MCF 10A (cell line): ENCODE measurements around the gene B4GALT5. TPM values are rescaled to one million over a fixed set of nuclear protein-coding genes. Genes with fewer than 3 reads are reported as not detected.

Source experiments
- BruUV-seq: library from RNA; stranded (reverse); fragments of 400-500 nt; replicated peaks from 2 replicates; lab custom pipeline; 2021; lab: Mats Ljungman, UMichigan
- CTCF ChIA-PET: fragments of 300-600 bp; sonication (Branson Sonifier 250); formaldehyde crosslinking; extraction: SDS; loops from one replicate; lab custom pipeline; 2021; ENCODE audit warnings: antibody characterized with exemption, inconsistent platforms; lab: Yijun Ruan, JAX
- POLR2A ChIA-PET: fragments of 300-600, 350-650 bp; sonication (Branson Sonifier 250); formaldehyde crosslinking; extraction: SDS; loops from one replicate; lab custom pipeline; 2020; ENCODE audit warnings: antibody characterized with exemption, inconsistent platforms; lab: Yijun Ruan, JAX
- DNase-seq: peaks from one replicate; pipeline ENCODE4 v3.0.0-alpha.2; 2018; ENCODE audit not compliant: unreplicated experiment
- H3K27ac Mint-ChIP-seq: one replicate; pipeline ENCODE4 v1.8.0; 2022; ENCODE audit warnings: mild to moderate bottlenecking, low read depth, mixed read lengths; ENCODE audit not compliant: unreplicated experiment
- H3K27me3 Mint-ChIP-seq: one replicate; pipeline ENCODE4 v1.8.0; 2022; ENCODE audit warnings: mixed read lengths; ENCODE audit not compliant: insufficient read depth, unreplicated experiment
- H3K36me3 Mint-ChIP-seq: one replicate; pipeline ENCODE4 v1.8.0; 2022; ENCODE audit warnings: mild to moderate bottlenecking, moderate library complexity, mixed read lengths; ENCODE audit not compliant: insufficient read depth, unreplicated experiment
- H3K4me1 Mint-ChIP-seq: one replicate; pipeline ENCODE4 v1.8.0; 2022; ENCODE audit warnings: mixed read lengths; ENCODE audit not compliant: insufficient read depth, unreplicated experiment
- H3K4me3 Mint-ChIP-seq: one replicate; pipeline ENCODE4 v1.8.0; 2022; ENCODE audit warnings: mild to moderate bottlenecking, moderate library complexity, mixed read lengths; ENCODE audit not compliant: unreplicated experiment
- H3K9me3 Mint-ChIP-seq: one replicate; pipeline ENCODE4 v1.8.0; 2022; ENCODE audit warnings: mixed read lengths; ENCODE audit not compliant: unreplicated experiment
- CTCF ChIP-seq: fragments of 200-600 bp; IDR thresholded peaks from one replicate; pipeline ENCODE4 v1.8.0; 2022; ENCODE audit warnings: antibody characterized with exemption, mild to moderate bottlenecking; ENCODE audit not compliant: unreplicated experiment
- intact Hi-C: fragments of 100-400 bp; cut with micrococcal nuclease; formaldehyde crosslinking; loops from 2 replicates; pipeline ENCODE4 v1.14.1; 2022
- total RNA-seq: library from RNA; stranded (reverse); gene quantifications from 2 replicates; pipeline ENCODE4 v1.2.3, GENCODE V29; 2022

The B4GALT5 gene
- total RNA-seq, 1 experiment from 2014 or later, result 17.1 TPM

- no peaks in the 10 kb centered on the region for H3K9me3 Mint-ChIP-seq
- TF ChIP-seq CTCF, result no peak
- no TSS peak for BruUV-seq
- H3K36me3 Mint-ChIP-seq, result no peaks in the 10 kb centered on the region
- no peak overlapping the region for H3K27ac Mint-ChIP-seq
- POLR2A ChIA-PET, result interaction anchor here (1.6 to 5.2 kb wide), 5 partner anchors 10 to 200 kb away, joined by 3 to 24 read pairs (median 7); partner anchors contain the start of genes SLC9A8 and SPATA2
- intact Hi-C loops, result no loop called here
- peaks cover 25% of the 10 kb centered on the region for H3K4me1 Mint-ChIP-seq
- no peak for DNase-seq
- no peaks in the 10 kb centered on the region for H3K27me3 Mint-ChIP-seq
- H3K4me3 Mint-ChIP-seq, result no peak overlapping the region
- CTCF ChIA-PET, result interaction anchor here (0.6 to 2.3 kb wide), 6 partner anchors 25 to 105 kb away, joined by 3 to 8 read pairs (median 4); no protein-coding TSS in a partner anchor
These were observed 1.8 kb upstream of the B4GALT5 start for GRCh38 chr20:49715466-49715865.

GRCh38 chr20:49712996-49713752, 504 bp downstream of the B4GALT5 start:
- H3K27me3 Mint-ChIP-seq, result no peaks in the 10 kb centered on the region
- intact Hi-C loops, result loop anchor here (5.0 kb wide), 1 partner anchor 99 kb away; the partner anchor contains the start of gene SLC9A8
- peaks cover 31% of the 10 kb centered on the region for H3K4me1 Mint-ChIP-seq
- CTCF ChIA-PET, result interaction anchor here (0.5 to 2.3 kb wide), 3 partner anchors 101 to 470 kb away, joined by 3 to 6 read pairs (median 3); no protein-coding TSS in a partner anchor
- H3K4me3 Mint-ChIP-seq, result peak overlapping the region; percentile 87
- no peak for DNase-seq
- TF ChIP-seq CTCF, result no peak
- H3K9me3 Mint-ChIP-seq, result no peaks in the 10 kb centered on the region
- POLR2A ChIA-PET, result interaction anchor here (0.6 to 6.2 kb wide), 18 partner anchors 12 to 223 kb away, joined by 3 to 71 read pairs (median 6); partner anchors contain the start of genes RNF114, SLC9A8 and SPATA2
- H3K36me3 Mint-ChIP-seq, result no peaks in the 10 kb centered on the region
- H3K27ac Mint-ChIP-seq, result peak overlapping the region; percentile 94
- no TSS peak for BruUV-seq

- ChIA-PET POLR2A (interaction anchor here (0.7 to 6.2 kb wide), 10 partner anchors 12 to 224 kb away, joined by 3 to 71 read pairs (median 7); partner anchors contain the start of genes RNF114 and SLC9A8), CTCF (interaction anchor here (0.5 to 1.2 kb wide), 3 partner anchors 37 to 469 kb away, joined by 3 to 4 read pairs (median 3); no protein-coding TSS in a partner anchor)
- Mint-ChIP-seq H3K4me3 (peak overlapping the region; percentile 87), H3K36me3 (no peaks in the 10 kb centered on the region), H3K4me1 (peaks cover 28% of the 10 kb centered on the region), H3K27ac (peak overlapping the region; percentile 94), H3K9me3 (no peaks in the 10 kb centered on the region), H3K27me3 (no peaks in the 10 kb centered on the region)
- BruUV-seq, result no TSS peak
- TF ChIP-seq CTCF, result no peak
- DNase-seq, result no peak
- intact Hi-C loops, result loop anchor here (5.0 kb wide), 1 partner anchor 100 kb away; the partner anchor contains the start of gene SLC9A8
These were observed 1.1 kb downstream of the B4GALT5 start for GRCh38 chr20:49712646-49712995.

GRCh38 chr20:49712118-49712517, 1.6 kb downstream of the B4GALT5 start:
- DNase-seq, result no peak
- no TSS peak for BruUV-seq
- POLR2A ChIA-PET, result interaction anchor here (0.6 to 6.2 kb wide), 9 partner anchors 10 to 108 kb away, joined by 3 to 71 read pairs (median 7); partner anchors contain the start of gene SLC9A8
- H3K4me1 Mint-ChIP-seq, result peaks cover 26% of the 10 kb centered on the region
- H3K9me3 Mint-ChIP-seq, result no peaks in the 10 kb centered on the region
- TF ChIP-seq CTCF, result no peak
- no peaks in the 10 kb centered on the region for H3K27me3 Mint-ChIP-seq
- CTCF ChIA-PET, result interaction anchor here (0.8 to 1.2 kb wide), 2 partner anchors 19 to 37 kb away, joined by 4 read pairs; no protein-coding TSS in a partner anchor
- no peaks in the 10 kb centered on the region for H3K36me3 Mint-ChIP-seq
- intact Hi-C loops, result loop anchor here (5.0 kb wide), 1 partner anchor 100 kb away; the partner anchor contains the start of gene SLC9A8
- peak overlapping the region; percentile 87 for H3K4me3 Mint-ChIP-seq
- H3K27ac Mint-ChIP-seq, result peak overlapping the region; percentile 94
